HK-2 (cell line): ENCODE data around the gene ACKR2.

ENCODE experiments used
- DNase-seq: peaks from one replicate; pipeline ENCODE4 v3.0.0-alpha.2; 2018; ENCODE audit not compliant: unreplicated experiment

Gene ACKR2

GRCh38 chr3:42809202-42809601 lies at the start of gene ACKR2:
ACKR2 (plus strand) TSS chr3:42809445; CDS start chr3:42864503, 55,058 bp downstream.
- DNase-seq: no peak

- no peak for DNase-seq
Measured at GRCh38 chr3:42762046-42762724, 47.1 kb upstream of the ACKR2 start.

GRCh38 chr3:42763021-42763420 lies 46.2 kb upstream of the ACKR2 start:
- DNase-seq: no peak

- DNase-seq: no peak
Measured at GRCh38 chr3:42764115-42764514, 45.1 kb upstream of the ACKR2 start.

GRCh38 chr3:42764561-42765295 lies 44.5 kb upstream of the ACKR2 start:
- no peak for DNase-seq

GRCh38 chr3:42769477-42770131 lies 39.6 kb upstream of the ACKR2 start:
- no peak for DNase-seq

- DNase-seq: no peak
Measured at GRCh38 chr3:42771271-42771670, 38.0 kb upstream of the ACKR2 start.

GRCh38 chr3:42772670-42773408 lies 36.4 kb upstream of the ACKR2 start, which contains the start of gene CCDC13:
CCDC13 (minus strand) TSS chr3:42773253; CDS start chr3:42758345, 14,908 bp downstream.
- peak; percentile 67 for DNase-seq

GRCh38 chr3:42773409-42773751 lies 35.9 kb upstream of the ACKR2 start:
- no peak for DNase-seq

- DNase-seq: no peak
Measured at GRCh38 chr3:42778644-42779043, 30.6 kb upstream of the ACKR2 start.

GRCh38 chr3:42780398-42780797 lies 28.8 kb upstream of the ACKR2 start:
- DNase-seq: no peak

GRCh38 chr3:42780892-42781700 lies 28.1 kb upstream of the ACKR2 start:
- DNase-seq: peak; percentile 2

GRCh38 chr3:42786212-42786611 lies 23.0 kb upstream of the ACKR2 start:
- DNase-seq: no peak

- DNase-seq: no peak
Measured at GRCh38 chr3:42786631-42787030, 22.6 kb upstream of the ACKR2 start.

- no peak for DNase-seq
Measured at GRCh38 chr3:42790714-42791229, 18.5 kb upstream of the ACKR2 start.

GRCh38 chr3:42795621-42796181 lies 13.5 kb upstream of the ACKR2 start:
- DNase-seq: no peak

- no peak for DNase-seq
Measured at GRCh38 chr3:42796332-42796885, 12.8 kb upstream of the ACKR2 start.

GRCh38 chr3:42799376-42799775 lies 9.9 kb upstream of the ACKR2 start:
- DNase-seq: no peak

- DNase-seq: no peak
Measured at GRCh38 chr3:42800251-42800650, 9.0 kb upstream of the ACKR2 start.

GRCh38 chr3:42801048-42801620 lies 8.1 kb upstream of the ACKR2 start:
- no peak for DNase-seq
